Activated CD8-positive, alpha-beta memory T cell treated with anti-CD3 and anti-CD28 coated beads, Interleukin-2, amount 10 ng/mL, durations not matched to agents 7 days and 5 days (primary cell): ENCODE results near the gene UBE2Q1. TPM values are rescaled to one million over a fixed set of nuclear protein-coding genes. Genes with fewer than 3 reads are reported as not detected.

ENCODE experiments used
- ATAC-seq: fragments of 150-1000 bp; cut with Tn5 transposase; one replicate; pipeline ENCODE4 v1.10.0; 2021; ENCODE audit warnings: moderate library complexity
- CTCF ChIA-PET: fragments of 350-600 bp; sonication (Branson Sonifier 250); formaldehyde crosslinking; loops from one replicate; lab custom pipeline; 2021; ENCODE audit warnings: antibody characterized with exemption; lab: Charles Lee
- DNase-seq: peaks from one replicate; pipeline ENCODE4 v3.0.0-alpha.2; 2020
- H3K27ac Mint-ChIP-seq: one replicate; pipeline ENCODE4 v1.8.0; 2021; ENCODE audit warnings: mild to moderate bottlenecking, mixed read lengths
- H3K27me3 Mint-ChIP-seq: one replicate; pipeline ENCODE4 v1.8.0; 2021; ENCODE audit warnings: mixed read lengths
- H3K36me3 Mint-ChIP-seq: one replicate; pipeline ENCODE4 v1.8.0; 2021; ENCODE audit warnings: mild to moderate bottlenecking, mixed read lengths
- H3K4me1 Mint-ChIP-seq: one replicate; pipeline ENCODE4 v1.8.0; 2021; ENCODE audit warnings: mixed read lengths
- H3K4me3 Mint-ChIP-seq: one replicate; pipeline ENCODE4 v1.8.0; 2021; ENCODE audit warnings: mild to moderate bottlenecking, moderate library complexity, mixed read lengths
- H3K9me3 Mint-ChIP-seq: one replicate; pipeline ENCODE4 v1.8.0; 2022; ENCODE audit warnings: low read depth, mixed read lengths
- total RNA-seq, 2 experiments: library from RNA; stranded (reverse); gene quantifications; one replicate each; pipeline ENCODE4 v1.2.3, GENCODE V29; 2021

Gene UBE2Q1
- total RNA-seq, 2 experiments from 2014 or later, result 103 to 110 TPM

- CTCF ChIA-PET, result no interaction called here
- DNase-seq, result no peak
- Mint-ChIP-seq H3K4me1 (peaks cover 4% of the 10 kb centered on the region), H3K27me3 (peaks cover 72% of the 10 kb centered on the region), H3K4me3 (no peak within 1 kb of the TSS), H3K27ac (no peak within 1 kb of the TSS), H3K9me3 (no peaks in the 10 kb centered on the region), H3K36me3 (peaks cover 2% of the 10 kb centered on the region)
- no peak for ATAC-seq
These were observed 56.3 kb downstream of the UBE2Q1 start, which contains the start of the genes SHE and TDRD10 for GRCh38 chr1:154502066-154502743. Gene SHE (minus strand): TSS chr1:154502412. CDS start chr1:154502026, 386 bp downstream. Gene TDRD10 (plus strand): TSS chr1:154502219. CDS start chr1:154506904, 4,685 bp downstream.

- Mint-ChIP-seq H3K9me3 (no peaks in the 10 kb centered on the region), H3K36me3 (peaks cover 2% of the 10 kb centered on the region), H3K27me3 (peaks cover 72% of the 10 kb centered on the region), H3K4me3 (no peak overlapping the region), H3K27ac (no peak overlapping the region), H3K4me1 (peaks cover 8% of the 10 kb centered on the region)
- CTCF ChIA-PET, result interaction anchor here (0.8 kb wide), 1 partner anchor 21 kb away, joined by 3 read pairs; no protein-coding TSS in a partner anchor
- ATAC-seq (no peak), DNase-seq (no peak)
These were observed 56.9 kb downstream of the UBE2Q1 start for GRCh38 chr1:154501423-154502065.

- peaks cover 68% of the 10 kb centered on the region for H3K27me3 Mint-ChIP-seq
- H3K36me3 Mint-ChIP-seq, result peaks cover 2% of the 10 kb centered on the region
- no peak overlapping the region for H3K4me3 Mint-ChIP-seq
- DNase-seq, result no peak
- CTCF ChIA-PET, result interaction anchor here (0.8 kb wide), 1 partner anchor 20 kb away, joined by 3 read pairs; no protein-coding TSS in a partner anchor
- H3K9me3 Mint-ChIP-seq, result no peaks in the 10 kb centered on the region
- no peak for ATAC-seq
- H3K4me1 Mint-ChIP-seq, result peaks cover 8% of the 10 kb centered on the region
- H3K27ac Mint-ChIP-seq, result no peak overlapping the region
These were observed 57.9 kb downstream of the UBE2Q1 start for GRCh38 chr1:154500533-154500932.

GRCh38 chr1:154499446-154499845 is 59.0 kb downstream of the UBE2Q1 start:
- H3K36me3 Mint-ChIP-seq, result peaks cover 2% of the 10 kb centered on the region
- H3K27ac Mint-ChIP-seq, result no peak overlapping the region
- H3K27me3 Mint-ChIP-seq, result peaks cover 61% of the 10 kb centered on the region
- H3K9me3 Mint-ChIP-seq, result no peaks in the 10 kb centered on the region
- DNase-seq (no peak), ATAC-seq (no peak)
- no peak overlapping the region for H3K4me3 Mint-ChIP-seq
- peaks cover 10% of the 10 kb centered on the region for H3K4me1 Mint-ChIP-seq
- CTCF ChIA-PET, result interaction anchor here (2.2 kb wide), 1 partner anchor 20 kb away, joined by 8 read pairs; no protein-coding TSS in a partner anchor

Other genes starting within 250 kb of the UBE2Q1 start
- gene AQP10, start 237.6 kb downstream of the UBE2Q1 start, total RNA-seq, result not detected
- 10 to 100 TPM; 46.3 to 67.3 TPM for gene ATP8B2, start 233.1 kb downstream of the UBE2Q1 start, total RNA-seq
- gene IL6R, start 153.3 kb downstream of the UBE2Q1 start, total RNA-seq, result under 1 TPM; 0.53 to 0.66 TPM
- not detected for gene TDRD10, start 56.4 kb downstream of the UBE2Q1 start, total RNA-seq
- not detected for gene SHE, start 56.2 kb downstream of the UBE2Q1 start, total RNA-seq
- not detected for gene CHRNB2, start 9.1 kb upstream of the UBE2Q1 start, total RNA-seq
- 100 to 1,000 TPM; 369 to 434 TPM for gene ADAR, start 49.5 kb upstream of the UBE2Q1 start, total RNA-seq